NCI-H748 treated with DMSO at 0.1 percent for 48 hours (cell line): ENCODE data around the gene RREB1.

Source experiments
- DNase-seq: peaks from one replicate; lab custom pipeline; 2025; lab: John Stamatoyannopoulos, UW

Gene RREB1

GRCh38 chr6:7195339-7196018, 87.7 kb downstream of the RREB1 start:
- no peak for DNase-seq

DNA sequence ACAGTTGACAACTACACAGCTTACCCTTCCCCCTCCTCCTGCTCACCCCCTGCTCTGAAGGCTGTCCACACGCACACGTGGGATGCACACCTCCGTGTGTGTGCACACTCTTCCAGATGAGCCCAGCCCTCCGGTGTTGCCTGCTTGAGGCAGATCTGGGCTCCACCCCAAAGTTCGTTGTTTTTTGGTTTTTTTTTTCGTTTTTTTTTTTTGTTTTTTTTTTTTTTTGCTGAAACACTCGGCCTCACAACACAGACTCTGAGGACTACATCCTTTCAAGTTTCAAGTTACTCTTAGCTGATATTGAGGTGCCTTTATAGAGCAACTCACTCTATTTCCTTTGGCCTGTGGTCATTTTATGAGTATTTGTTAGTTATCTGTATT, 88.2 kb downstream of the RREB1 start:
- DNase-seq = no peak

GRCh38 chr6:7196685-7197283, 89.0 kb downstream of the RREB1 start:
- DNase-seq = no peak

DNA sequence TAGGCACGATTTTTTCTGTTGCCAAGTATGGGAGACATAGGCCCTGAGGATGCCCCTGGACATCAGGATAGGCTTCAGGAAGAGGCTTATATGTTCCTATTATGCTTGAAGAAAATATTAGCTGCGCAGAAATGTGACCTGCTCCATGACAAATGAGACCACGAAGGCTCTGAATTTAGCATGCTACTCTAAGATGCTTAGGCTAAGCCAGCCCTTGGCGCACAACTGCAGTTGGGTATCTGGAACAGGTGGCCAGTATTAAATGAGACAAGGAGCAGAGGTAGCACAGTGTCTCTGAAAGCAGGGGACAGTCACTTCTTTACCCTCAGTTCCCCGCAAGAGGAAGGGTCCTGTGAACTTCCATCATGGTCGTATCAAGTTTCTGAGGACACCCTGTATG, 90.0 kb downstream of the RREB1 start:
- no peak for DNase-seq

DNA sequence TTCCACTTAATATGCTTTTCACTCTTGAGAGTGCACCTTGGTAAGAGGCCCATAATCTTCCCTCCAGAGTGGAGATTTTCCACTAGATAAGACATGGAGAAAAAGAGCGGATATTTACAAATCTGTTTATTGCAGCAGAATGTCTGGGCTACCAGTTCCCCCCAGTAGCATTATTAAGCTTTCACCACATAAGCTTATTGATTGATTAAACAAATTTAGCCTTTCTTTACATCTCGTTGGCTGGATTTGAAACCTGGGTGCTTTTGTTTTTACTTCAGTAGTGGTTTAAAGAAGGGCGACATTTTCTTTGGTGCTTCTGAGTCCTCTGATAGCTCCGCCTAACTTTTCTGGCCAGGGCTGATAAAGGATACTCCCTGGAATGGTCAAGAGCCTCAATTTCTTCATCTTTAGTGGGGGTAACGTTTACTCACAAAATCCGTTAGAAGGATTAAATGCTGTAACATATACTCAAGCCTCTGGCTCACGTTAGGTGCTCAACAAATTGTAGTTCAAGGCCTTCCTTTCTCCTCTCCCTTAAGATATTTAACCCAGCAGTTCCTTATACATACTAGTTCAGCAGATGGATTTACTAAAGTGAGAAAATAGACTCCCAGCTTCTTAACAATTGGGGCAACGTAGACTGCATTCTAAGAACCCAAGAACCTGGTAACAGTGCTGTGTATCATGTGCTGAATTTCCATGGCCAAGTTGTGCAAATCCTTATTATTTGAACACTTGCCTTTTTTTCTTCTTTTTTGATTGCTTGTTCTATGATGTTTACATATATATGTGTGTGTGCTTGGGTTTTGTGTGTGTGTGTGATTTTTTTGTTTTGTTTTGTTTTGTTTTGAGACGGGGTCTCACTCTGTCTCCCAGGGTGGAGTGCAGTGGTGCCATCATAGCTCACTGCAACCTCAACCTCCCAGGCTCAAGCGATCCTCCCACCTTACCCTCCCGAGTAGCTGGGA, 91.4 kb downstream of the RREB1 start:
- DNase-seq = no peak

DNA sequence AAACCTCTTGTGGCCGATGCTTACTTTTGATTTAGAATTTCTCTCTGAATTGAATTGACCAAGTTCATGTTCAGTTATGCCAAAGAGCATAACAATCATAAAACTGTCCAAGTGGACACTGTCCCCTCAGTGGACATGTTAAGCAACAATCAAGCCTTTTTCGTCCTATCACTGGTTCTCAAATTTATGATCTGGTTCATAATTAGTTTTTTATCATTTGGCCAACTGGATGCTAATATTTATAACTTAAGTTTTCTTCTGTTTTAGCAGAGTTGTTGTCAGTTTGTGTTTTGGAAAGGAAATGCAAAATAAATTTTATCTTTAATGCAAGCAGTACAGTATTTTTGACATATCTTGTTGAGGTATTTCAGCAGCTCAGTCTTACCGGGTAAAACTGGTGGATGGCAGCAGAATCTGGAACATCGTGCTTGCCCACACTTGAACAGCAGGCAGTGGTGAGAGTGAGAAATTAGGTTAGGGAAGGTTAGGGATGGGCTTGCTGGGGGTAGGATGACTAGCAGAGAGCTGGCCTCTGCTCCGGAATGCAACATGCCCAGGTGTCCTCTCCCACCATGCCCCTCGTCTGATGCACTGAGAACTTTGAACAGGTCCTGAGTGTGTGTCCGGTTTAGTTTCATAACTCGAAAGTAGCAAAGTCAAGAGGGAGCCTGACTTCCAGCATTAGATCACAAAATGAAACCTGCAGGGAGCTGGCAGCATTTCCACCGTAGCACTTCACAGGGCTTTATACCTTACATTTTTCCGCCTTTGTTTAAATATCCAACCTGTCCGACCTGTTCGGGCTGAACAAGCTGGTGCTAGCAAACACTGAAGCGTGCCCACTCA, 93.1 kb downstream of the RREB1 start:
- DNase-seq = peak; percentile 81

- no peak for DNase-seq
Measured at GRCh38 chr6:7201444-7201731, 93.6 kb downstream of the RREB1 start.

- no peak for DNase-seq
Measured at GRCh38 chr6:7201732-7202541, 94.2 kb downstream of the RREB1 start.

GRCh38 chr6:7202950-7203349, 95.2 kb downstream of the RREB1 start:
- no peak for DNase-seq

GRCh38 chr6:7203939-7204338, 96.2 kb downstream of the RREB1 start:
- no peak for DNase-seq

GRCh38 chr6:7204726-7205125, 97.0 kb downstream of the RREB1 start:
- no peak for DNase-seq

DNA sequence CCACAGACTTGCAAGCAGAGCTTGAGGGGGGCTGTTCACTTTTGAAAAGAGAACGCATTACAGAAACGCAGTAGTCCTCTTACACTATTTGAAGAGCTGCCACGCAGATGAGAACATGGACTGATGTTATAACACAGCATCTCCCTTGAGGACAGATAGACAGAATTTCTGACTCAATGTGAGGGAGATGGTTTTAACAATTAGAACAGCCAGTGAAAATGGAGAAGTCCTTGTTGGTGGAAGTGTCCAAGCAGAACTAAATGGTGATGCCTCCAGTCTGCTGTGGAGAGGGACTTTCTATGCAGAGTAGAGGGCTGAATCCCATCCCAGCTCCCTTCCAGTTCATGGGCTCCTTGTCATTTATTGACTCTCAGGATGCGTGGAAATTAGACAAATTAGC, 100.0 kb downstream of the RREB1 start:
- DNase-seq = no peak

- DNase-seq = no peak
Measured at GRCh38 chr6:7213416-7213815, 105.7 kb downstream of the RREB1 start.

GRCh38 chr6:7214468-7214867, 106.7 kb downstream of the RREB1 start:
- no peak for DNase-seq

DNA sequence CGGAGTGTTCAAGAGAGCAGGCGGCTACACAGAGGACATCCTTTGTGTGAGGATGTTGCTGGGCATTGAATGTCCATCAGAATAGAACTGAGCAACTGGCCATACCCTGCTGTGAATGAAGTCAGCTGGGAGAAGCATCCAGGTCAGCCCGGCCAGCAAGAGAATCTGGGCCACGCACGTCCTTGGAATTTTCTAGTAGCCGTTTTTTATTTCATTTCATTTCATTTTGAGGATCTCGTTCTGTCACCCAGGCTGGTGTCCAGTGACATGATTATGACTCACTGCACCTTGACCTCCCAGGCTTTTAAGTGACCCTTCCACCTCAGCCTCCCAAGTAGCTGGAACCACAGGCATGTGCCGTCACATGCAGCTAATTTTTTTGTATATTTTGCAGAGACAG, 107.4 kb downstream of the RREB1 start:
- no peak for DNase-seq

GRCh38 chr6:7215798-7216231, 108.1 kb downstream of the RREB1 start:
- no peak for DNase-seq

- no peak for DNase-seq
Measured at GRCh38 chr6:7216941-7217621, 109.3 kb downstream of the RREB1 start.

DNA sequence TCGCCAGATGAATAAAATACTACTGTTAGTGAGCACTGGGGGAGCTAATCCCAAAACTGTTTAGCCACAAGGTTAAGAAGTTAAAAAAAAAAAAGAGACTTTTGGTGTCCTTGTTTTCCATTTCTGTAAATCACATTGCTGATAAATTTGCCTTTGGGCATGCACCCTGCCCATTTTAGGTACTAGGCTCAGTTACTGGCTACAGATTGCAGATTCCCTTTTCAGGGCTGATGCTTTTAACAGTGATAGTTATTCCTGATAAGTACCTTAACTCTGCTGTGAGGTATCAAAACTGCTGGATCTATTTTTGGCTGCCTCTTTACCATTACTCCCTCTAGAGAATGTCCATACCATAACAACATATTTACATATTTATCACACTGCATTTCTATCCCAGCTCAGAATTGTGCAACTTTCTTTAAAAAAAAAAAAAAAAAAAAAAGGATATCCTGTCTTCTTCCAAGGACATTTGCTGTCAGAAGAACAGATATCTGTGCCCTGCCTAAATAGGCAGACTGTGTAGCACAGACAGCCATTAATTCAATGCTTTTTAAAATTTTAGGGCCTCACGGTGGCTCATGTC, 110.7 kb downstream of the RREB1 start:
- no peak for DNase-seq

GRCh38 chr6:7219310-7219709, 111.5 kb downstream of the RREB1 start:
- DNase-seq = no peak

- no peak for DNase-seq
Measured at GRCh38 chr6:7222197-7222596, 114.4 kb downstream of the RREB1 start.
